Type B pancreatic cell (in vitro differentiated cells): ENCODE measurements around the gene TLL1. TPM values are rescaled to one million over a fixed set of nuclear protein-coding genes. Genes with fewer than 3 reads are reported as not detected.

Experiments used
- DNase-seq: peaks from one replicate; pipeline ENCODE4 v3.0.0; 2021; ENCODE audit warnings: mixed read lengths; ENCODE audit not compliant: unreplicated experiment; ENCODE audit errors: extremely low spot score
- H3K27ac Mint-ChIP-seq: 2 replicates; pipeline ENCODE4 v1.8.0; 2021; ENCODE audit warnings: mild to moderate bottlenecking, mixed read lengths
- H3K27me3 Mint-ChIP-seq: 2 replicates; pipeline ENCODE4 v1.8.0; 2021; ENCODE audit warnings: mixed read lengths
- H3K36me3 Mint-ChIP-seq: 2 replicates; pipeline ENCODE4 v1.8.0; 2021; ENCODE audit warnings: mixed read lengths
- H3K4me1 Mint-ChIP-seq: one replicate; pipeline ENCODE4 v1.8.0; 2021; ENCODE audit warnings: mixed read lengths; ENCODE audit not compliant: unreplicated experiment
- H3K4me3 Mint-ChIP-seq: 2 replicates; pipeline ENCODE4 v1.8.0; 2021; ENCODE audit warnings: mild to moderate bottlenecking, mixed read lengths
- H3K9me3 Mint-ChIP-seq: 2 replicates; pipeline ENCODE4 v1.8.0; 2021; ENCODE audit warnings: mixed read lengths
- CTCF ChIP-seq: fragments of 200-600 bp; sonication (generic); conservative IDR thresholded peaks from 2 replicates; pipeline ENCODE4 v1.5.0; 2021; ENCODE audit warnings: antibody characterized with exemption, mild to moderate bottlenecking
- total RNA-seq: library from RNA; stranded (reverse); gene quantifications from 2 replicates; pipeline ENCODE4 v1.2.1, GENCODE V29; 2021; ENCODE audit warnings: low replicate concordance

The TLL1 gene
- total RNA-seq, 1 donor from 2014 or later: 2.0 TPM

DNA sequence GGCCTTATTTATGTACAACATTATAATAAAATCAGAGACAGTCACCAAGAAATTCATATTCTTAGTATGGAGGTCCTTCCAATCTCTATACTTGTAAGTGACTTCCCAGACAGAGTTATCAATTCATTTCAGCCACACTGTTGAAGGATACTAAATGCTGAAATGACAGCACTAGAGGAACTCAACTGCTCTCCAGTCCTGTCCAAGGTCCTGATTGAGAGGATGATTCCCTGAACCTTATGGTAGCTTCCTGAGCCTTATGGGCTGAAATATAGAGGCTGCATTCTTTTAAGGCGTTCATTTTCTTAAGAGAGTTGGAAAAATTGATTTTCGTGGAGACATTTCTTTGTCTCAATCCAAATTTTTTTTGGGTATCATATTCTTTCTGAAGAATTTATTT, 205.9 kb downstream of the TLL1 start:
- Mint-ChIP-seq H3K36me3 (no peaks in the 10 kb centered on the region), H3K27ac (no peak overlapping the region), H3K4me3 (no peak overlapping the region), H3K27me3 (peaks cover 3% of the 10 kb centered on the region), H3K9me3 (no peaks in the 10 kb centered on the region), H3K4me1 (no peaks in the 10 kb centered on the region)
- DNase-seq: no peak
- TF ChIP-seq CTCF: no peak

GRCh38 chr4:166087569-166087968, 214.5 kb downstream of the TLL1 start:
- H3K27ac Mint-ChIP-seq: no peak overlapping the region
- no peak overlapping the region for H3K4me3 Mint-ChIP-seq
- no peaks in the 10 kb centered on the region for H3K36me3 Mint-ChIP-seq
- H3K4me1 Mint-ChIP-seq: no peaks in the 10 kb centered on the region
- no peak for TF ChIP-seq CTCF
- no peaks in the 10 kb centered on the region for H3K27me3 Mint-ChIP-seq
- no peaks in the 10 kb centered on the region for H3K9me3 Mint-ChIP-seq
- DNase-seq: no peak

GRCh38 chr4:166088576-166088975, 215.5 kb downstream of the TLL1 start:
- no peaks in the 10 kb centered on the region for H3K9me3 Mint-ChIP-seq
- H3K27me3 Mint-ChIP-seq: no peaks in the 10 kb centered on the region
- no peak for DNase-seq
- H3K4me1 Mint-ChIP-seq: no peaks in the 10 kb centered on the region
- H3K36me3 Mint-ChIP-seq: no peaks in the 10 kb centered on the region
- no peak overlapping the region for H3K4me3 Mint-ChIP-seq
- no peak for TF ChIP-seq CTCF
- H3K27ac Mint-ChIP-seq: no peak overlapping the region

DNA sequence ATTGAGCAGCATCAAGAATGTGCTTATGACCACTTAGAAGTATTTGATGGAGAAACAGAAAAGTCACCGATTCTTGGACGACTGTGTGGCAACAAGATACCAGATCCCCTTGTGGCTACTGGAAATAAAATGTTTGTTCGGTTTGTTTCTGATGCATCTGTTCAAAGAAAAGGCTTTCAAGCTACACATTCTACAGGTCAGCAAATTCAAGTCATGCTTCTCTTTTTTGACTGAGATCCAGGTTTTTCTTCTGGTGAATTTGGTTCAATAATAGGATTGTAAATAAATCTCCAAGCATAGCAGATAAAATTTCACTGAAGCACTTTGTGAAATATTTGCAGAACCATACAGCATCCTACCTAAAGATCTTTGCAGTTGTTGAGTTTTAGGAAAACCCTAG, 218.1 kb downstream of the TLL1 start:
- peak; percentile 15 for TF ChIP-seq CTCF
- H3K27me3 Mint-ChIP-seq: no peaks in the 10 kb centered on the region
- H3K4me3 Mint-ChIP-seq: no peak overlapping the region
- H3K9me3 Mint-ChIP-seq: no peaks in the 10 kb centered on the region
- no peak for DNase-seq
- H3K27ac Mint-ChIP-seq: no peak overlapping the region
- H3K4me1 Mint-ChIP-seq: no peaks in the 10 kb centered on the region
- no peaks in the 10 kb centered on the region for H3K36me3 Mint-ChIP-seq

DNA sequence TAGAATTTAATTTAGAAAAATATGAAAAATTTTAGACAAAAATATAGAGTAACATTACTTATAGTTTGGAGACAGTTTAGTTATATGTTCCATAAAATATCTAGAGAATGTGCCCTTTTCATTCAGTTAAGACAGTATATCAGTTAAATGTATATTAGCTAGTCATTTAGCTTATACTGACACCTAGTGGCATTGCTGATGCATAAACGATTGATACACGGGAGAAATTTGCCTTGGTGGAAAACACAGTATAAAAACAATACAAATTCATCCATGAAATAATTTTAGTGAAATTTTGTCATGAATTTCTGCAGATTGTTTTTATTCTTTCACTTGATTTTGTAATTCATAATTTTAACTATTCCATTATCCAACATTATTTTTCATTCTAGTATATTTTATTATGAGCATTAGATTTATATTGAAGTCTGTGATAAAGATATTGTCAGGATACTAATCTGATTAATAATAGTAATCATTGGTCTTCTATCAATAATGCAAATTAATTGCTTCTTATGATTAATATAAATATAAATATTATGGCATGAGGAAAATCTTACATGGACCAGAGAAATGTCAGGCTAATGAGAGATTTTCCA, 219.0 kb downstream of the TLL1 start:
- H3K4me3 Mint-ChIP-seq: no peak overlapping the region
- no peaks in the 10 kb centered on the region for H3K4me1 Mint-ChIP-seq
- no peaks in the 10 kb centered on the region for H3K9me3 Mint-ChIP-seq
- H3K27ac Mint-ChIP-seq: no peak overlapping the region
- DNase-seq: no peak
- H3K36me3 Mint-ChIP-seq: no peaks in the 10 kb centered on the region
- no peaks in the 10 kb centered on the region for H3K27me3 Mint-ChIP-seq
- TF ChIP-seq CTCF: peak; percentile 90
